SHP77 (cell line): ENCODE data around the gene HIP1R.
"Not testable (repeated sequence)": the region's sequence is repeated elsewhere in the genome, so short reads cannot be mapped to it uniquely, and the experiment has no call there.

Source experiments
- DNase-seq, 2 experiments: peaks; one replicate each; lab custom pipeline; 2025; lab: John Stamatoyannopoulos, UW

Gene HIP1R

DNA sequence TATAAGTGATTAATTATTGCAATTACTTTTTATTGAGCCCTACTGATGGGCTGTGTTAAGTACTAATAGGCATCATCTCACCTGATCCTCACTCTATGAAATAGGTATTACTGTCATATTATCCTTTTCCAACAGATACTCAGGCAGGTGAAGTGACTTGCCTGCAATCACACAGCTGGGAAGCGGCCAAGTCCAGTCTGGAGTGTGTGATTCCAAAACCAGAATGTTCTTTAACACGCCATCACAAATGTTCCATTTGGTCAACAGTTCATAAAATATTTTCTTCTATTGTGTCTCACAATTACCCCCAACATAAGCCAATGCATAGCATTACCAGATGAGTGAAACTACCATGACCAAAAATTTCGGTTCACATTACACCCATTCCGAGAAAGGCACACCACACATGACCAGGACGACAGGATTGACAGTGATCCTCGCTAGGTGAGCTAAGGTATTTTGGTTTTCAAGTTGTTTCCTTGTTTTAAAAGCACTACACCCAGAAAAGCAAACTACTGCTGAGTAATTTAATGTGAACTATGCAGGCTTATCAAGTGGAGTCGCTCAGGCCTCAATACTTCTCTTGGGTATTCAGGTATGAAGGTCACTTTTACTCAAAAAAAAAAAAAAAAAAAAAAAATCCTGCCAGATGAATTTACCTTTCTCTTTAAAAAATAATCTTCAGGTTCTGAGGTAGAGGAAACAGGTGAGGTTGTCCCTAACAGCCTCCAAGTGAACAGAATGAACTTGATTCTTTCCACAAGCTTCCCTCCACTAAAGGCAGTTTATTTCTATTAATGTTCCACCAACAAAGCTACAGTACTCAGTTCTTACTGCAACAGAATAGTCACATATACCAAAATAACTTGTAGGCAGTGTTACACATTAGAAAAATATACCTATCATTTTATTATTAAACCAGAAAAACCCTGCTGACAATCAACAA, 58.2 kb downstream of the HIP1R start:
- DNase-seq, result no peak

DNA sequence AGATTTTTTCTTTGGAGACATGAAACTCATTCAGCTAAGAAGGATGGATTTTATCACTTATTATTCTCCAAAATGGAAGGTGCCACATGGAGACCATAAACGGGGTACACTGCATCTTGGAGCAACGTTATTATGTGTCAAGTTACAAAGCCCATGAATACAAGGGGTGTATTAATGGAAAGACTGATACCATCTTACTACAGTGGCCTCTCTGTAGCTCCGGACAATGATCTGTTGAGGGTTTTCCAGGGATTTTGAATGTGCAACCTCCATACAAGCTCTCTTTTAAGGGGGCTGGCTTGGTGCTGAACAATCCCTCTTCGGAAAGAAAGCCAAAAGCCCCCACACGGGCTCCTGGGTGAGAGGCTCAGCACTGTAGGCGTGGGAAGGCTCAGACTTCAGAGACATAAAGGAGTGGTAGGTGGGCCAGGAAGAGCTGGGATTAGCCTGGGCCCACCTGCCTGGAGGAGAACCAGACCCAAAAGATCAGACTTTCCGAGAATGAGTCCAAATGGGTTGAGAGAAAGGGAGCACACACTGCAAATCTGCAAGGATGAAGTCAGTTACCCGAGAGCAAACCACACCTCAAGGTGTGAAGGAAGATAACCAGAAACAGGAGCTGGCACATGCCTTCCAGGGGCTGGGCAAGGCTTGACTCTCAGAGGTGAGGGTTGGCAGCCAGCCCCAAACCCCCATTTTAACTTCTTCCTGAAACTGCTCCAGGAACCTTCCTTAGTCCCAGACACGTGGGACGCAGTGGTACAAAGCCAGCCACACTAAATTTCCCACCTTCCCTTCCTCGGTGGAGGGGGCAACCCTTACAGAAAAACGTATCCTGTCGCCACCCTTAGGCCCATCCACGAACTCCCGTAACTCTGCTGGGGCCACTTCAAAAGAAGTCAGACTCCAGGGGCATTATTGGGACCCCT, 59.2 kb downstream of the HIP1R start:
- no peak for DNase-seq

DNA sequence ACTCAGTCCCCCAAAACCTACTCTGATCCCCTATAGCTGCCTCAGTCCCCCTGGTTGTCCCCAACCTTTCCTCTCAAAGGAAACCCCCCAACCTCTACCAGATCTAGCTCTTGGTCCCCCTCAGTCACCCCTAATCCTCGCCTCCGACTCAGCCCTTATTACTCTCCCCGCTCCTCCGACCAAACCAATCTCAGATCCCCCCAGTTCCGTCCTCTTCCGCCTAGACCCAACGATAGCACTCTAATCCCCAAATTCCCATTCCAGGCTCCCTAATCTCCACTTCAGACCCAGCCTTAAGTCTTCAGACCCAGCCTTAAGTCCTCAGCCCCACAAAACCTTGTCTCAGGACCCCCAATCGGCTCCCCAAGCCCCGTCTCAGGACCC, 60.1 kb downstream of the HIP1R start:
- DNase-seq, result no peak

DNA sequence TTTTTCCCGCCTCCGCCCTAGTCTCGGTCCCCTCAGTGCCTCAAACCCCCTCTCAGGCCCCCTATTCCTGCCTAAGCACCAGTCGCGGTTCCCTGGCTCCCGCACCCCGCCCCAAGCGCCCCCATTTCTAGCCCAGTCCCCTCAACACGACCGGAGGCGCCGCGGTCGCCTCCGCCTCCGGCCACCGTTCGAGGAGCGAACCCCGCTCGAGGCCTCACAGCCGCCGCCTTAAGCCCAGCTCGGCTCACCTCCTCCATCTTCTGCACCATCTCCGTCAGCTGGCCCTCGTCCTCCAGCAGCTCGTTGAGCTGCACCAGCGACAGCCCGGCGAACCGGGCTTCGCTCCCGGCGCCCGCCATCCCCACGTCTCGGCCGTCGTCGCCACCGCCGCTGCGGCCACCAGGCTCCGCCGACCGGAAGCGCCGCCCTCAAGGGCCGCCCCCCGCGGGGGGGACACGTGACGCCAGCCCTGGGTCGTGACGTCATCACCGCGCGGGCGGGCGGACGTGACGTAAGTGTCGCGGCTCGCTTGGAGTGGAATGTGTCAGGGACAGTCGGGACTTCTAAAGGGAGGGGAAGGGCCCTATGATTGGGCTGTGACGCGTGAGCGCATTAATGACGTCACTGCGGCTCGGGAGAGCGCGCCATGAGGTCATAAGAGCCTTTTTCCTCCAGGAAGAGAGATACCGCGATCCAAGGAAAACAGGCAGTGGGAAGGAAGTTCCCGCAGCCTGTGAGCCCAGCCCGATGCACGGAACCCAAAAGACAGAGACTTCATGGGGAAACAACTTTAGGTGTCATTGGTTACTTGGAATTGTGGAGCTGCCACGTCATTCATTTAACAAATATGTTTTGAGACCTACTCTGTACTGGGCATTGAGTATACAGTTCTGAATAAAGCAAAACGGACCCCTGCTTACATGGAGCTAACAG, 60.7 kb downstream of the HIP1R start, which contains the start of gene VPS37B:
TSS of gene VPS37B (minus strand) at position 421 of the 933 bp plus-strand sequence. CDS start at position 359, 62 bp downstream.
- DNase-seq, result peak; percentile 82

DNA sequence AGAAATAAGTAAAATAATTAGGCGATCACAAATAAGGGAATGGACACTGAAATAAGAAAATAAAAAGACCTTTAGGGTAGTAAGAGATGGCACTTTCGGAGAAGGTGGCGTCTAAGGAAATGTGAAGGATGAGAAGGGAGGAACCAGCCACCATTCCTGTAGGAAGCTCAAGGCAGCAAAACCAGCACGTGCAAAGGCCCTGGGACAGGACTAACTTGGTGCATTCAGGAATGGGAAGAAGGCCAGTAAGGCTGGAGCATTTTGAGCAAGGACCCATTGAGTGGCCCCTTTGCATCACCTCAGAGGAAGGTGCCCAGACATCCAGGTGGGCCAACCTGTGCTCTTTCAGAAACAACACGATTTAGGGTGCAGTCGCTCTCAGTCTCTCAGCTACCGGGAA, 61.4 kb downstream of the HIP1R start:
- no peak for DNase-seq

DNA sequence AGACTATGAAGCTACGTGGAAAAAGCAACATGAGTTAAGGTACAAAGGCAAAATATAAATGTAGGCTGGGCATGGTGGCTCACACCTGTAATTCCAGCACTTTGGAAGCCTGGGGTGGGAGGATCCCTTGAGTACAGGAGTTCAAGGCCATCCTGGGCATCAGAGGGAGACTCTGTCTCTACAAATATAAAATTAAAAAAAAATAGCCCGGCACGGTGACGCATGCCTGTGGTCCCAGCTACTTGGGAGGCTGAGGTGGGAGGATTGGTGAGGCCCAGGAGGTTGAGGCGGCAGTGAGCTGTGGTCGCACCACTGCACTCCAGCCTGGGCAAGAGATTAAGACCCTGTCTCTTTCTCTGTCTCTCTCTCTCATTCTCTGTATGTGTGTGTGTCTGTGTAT, 64.6 kb downstream of the HIP1R start:
- DNase-seq, result no peak

DNA sequence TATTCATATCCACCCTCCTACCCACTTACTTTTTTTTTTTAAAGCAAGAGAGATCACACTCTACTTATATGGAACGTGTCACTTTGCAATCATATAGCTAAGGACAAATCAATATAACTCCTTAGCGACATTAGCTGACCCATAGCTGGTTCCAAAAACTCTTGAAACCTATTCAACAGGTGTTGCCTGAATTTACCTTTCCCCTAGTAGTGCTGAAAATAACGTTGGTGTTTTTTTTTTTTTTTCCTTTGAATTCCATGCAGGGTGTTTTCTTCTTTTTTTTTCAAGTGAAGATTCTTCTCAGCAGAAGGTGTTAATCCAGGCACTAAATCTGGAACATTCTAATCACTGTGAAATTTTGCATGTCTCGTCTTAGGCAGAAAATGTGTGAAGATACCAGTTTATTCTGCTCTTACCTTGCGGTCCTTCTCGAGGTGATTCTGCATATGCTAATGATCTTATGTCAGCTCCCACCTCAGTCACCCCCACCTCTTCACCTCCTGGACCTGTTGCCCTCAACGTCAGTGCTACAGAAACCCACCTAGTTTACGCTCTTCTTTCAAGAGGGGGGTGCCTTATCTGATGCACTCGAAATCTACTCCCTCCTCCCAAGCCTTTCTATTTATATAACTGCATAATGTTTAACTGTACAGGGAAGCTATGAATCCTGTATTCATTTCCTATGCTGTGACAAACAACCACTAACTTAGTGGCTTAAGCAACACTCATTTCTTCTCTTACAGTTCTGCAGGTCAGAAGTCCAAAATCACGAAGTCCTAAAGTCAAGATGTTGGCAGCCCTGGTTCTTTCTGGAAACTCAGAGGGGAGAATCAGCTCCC, 67.8 kb downstream of the HIP1R start:
- no peak for DNase-seq

DNA sequence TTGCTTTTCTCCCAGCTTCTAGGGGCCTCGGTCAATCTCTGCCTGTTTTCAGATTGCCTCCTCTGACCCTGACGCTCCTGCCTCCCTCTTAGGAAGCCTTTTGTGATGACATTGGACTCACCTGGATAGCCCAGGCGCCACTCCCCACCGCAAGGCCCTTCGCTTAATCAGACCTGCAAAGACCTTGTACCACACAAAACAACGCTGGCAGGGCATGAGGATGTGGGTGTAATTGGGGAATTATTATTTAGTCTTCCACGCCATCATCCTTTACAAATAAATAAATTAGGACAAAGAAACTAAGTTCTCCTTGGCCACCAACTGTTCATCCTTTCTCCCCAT, 68.4 kb downstream of the HIP1R start:
- no peak for DNase-seq

DNA sequence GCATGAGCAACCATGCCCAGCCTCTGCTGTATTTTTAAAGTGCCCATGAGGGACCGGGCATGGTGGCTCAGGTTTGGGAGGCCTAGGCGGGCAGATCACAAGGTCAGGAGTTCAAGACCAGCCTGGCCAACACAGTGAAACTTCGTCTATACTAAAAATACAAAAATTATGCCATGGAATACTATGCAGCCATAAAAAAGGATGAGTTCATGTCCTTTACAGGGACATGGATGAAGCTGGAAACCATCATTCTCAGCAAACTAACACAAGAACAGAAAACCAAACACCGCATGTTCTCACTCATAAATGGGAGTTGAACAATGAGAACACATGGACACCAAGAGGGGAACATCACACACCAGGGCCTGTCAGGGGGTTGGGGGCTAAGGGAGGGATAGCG, 70.0 kb downstream of the HIP1R start:
- DNase-seq, result not testable (repeated sequence)

DNA sequence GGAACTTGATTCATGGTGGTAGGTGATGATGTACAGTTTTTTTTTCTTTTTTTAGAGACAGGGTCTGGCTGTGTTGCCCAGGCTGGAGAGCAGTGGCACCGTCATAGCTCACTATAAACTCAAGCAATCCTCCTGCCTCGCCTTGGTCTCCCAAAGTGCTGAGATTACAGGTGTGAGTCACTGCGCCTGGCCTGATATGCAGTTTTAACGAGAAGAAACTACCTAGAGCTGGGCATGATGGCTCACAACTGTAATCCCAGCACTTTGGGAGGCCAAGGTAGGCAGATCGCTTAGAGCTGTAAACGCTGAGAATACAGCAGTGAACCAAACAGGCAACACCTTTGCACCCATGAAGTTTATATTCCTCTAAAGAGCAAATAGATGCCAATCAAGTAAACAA, 73.7 kb downstream of the HIP1R start:
- DNase-seq, result no peak

DNA sequence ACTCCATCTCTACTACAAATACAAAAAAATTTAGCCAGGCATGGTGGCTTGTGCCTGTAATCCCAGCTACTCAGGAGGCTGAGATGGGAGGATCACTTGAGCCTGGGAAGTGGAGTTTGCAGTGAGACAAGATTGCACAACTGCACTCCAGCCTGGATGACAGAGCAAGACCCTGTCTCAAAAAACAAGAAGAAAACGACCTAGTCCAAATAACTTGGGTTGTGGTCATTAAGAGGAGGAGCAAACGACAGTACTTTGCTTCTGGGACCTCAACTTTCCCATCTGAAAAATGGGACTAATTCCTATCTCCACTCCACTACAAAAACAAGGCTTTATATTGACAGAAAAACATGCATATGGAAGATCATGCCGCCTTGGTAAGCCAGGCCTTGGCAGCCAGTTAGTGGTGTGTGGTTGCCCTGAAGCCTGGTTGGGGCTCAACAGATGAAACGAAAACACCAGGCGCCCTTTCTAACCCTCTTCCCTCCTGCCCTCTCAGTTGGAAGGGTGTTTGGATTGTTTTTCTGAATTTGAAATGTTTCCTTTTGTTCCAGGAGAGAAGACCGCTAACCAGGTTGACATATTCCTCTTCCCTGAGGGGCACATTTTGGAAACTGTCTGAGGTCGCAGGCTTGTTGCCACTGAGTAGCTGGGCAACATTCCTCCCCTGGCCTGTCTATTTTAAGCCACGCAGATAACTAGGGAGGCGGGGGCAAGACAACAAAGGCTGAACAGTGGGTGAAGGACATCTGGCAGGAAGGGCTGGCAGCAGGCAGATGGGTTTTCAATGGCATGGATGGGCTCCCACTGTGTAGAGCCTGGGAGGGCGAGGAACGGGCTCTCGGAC, 74.4 kb downstream of the HIP1R start:
- peak; percentile 64 to 79 for DNase-seq
